RWPE2 (cell line): ENCODE data around the gene ASB5.
A peak's percentile ranks its signal among the peaks of the same experiment; 100 is the strongest.

Source experiments
- ATAC-seq: fragments of 200-7000 bp; cut with Tn5 transposase; 3 replicates; pipeline ENCODE4 v1.9.1; 2021; ENCODE audit warnings: low read depth
- DNase-seq: peaks from one replicate; pipeline ENCODE4 v3.0.0-alpha.2; 2020; ENCODE audit warnings: low spot score
- H3K27ac ChIP-seq: fragments of 450-650 bp; 2 replicates; pipeline ENCODE4 v1.5.1; 2017; ENCODE audit warnings: mild to moderate bottlenecking; ENCODE audit not compliant: poor library complexity, severe bottlenecking
- H3K27me3 ChIP-seq: fragments of 250-450 bp; sonication (Bioruptor Pico); 2 replicates; pipeline ENCODE4 v1.5.1; 2021; ENCODE audit warnings: mild to moderate bottlenecking, moderate library complexity; ENCODE audit not compliant: insufficient read depth, poor library complexity, severe bottlenecking
- H3K36me3 ChIP-seq: fragments of 250-450 bp; sonication (Bioruptor Pico); 2 replicates; pipeline ENCODE4 v1.5.1; 2020; ENCODE audit warnings: low read depth, mild to moderate bottlenecking, moderate library complexity
- H3K4me1 ChIP-seq: fragments of 250-450 bp; sonication (Bioruptor Pico); 2 replicates; pipeline ENCODE4 v1.5.1; 2021; ENCODE audit warnings: mild to moderate bottlenecking, moderate library complexity; ENCODE audit not compliant: insufficient read depth, poor library complexity, severe bottlenecking
- H3K4me3 ChIP-seq: fragments of 250-450 bp; sonication (Bioruptor Pico); 2 replicates; pipeline ENCODE4 v1.5.1; 2021; ENCODE audit warnings: mild to moderate bottlenecking, moderate library complexity; ENCODE audit not compliant: severe bottlenecking
- H3K9me3 ChIP-seq: fragments of 250-450 bp; sonication (Bioruptor Pico); 2 replicates; pipeline ENCODE4 v1.5.1; 2021; ENCODE audit warnings: mild to moderate bottlenecking, moderate library complexity; ENCODE audit not compliant: severe bottlenecking
- TF ChIP-seq, protein P1 (sequence below): fragments of 450-650 bp; IDR thresholded peaks from one replicate; pipeline ENCODE4 v1.5.1; 2017; ENCODE audit warnings: mild to moderate bottlenecking, moderate library complexity; ENCODE audit not compliant: poor library complexity, severe bottlenecking

The ASB5 gene

DNA sequence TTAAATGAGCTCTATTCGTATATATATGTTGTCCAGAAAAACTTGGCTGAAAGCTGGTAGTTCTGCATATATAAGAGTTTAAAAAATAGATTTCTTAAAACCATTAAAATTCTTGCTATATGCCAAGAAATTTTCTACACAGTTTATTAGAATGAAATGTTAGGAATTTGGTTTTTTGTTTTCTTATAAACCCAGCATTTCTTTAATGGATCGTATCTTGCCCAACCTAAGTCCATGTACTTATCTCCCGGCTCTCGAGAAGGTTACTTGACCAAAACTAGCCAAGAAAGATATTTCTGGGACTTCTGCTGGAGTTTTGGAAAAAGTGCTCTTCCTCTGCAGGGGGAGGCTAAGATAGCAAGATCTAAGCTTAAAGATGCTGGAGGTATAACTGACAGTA lies 4.7 kb upstream of the ASB5 start:
- TF ChIP-seq, protein P1, sequence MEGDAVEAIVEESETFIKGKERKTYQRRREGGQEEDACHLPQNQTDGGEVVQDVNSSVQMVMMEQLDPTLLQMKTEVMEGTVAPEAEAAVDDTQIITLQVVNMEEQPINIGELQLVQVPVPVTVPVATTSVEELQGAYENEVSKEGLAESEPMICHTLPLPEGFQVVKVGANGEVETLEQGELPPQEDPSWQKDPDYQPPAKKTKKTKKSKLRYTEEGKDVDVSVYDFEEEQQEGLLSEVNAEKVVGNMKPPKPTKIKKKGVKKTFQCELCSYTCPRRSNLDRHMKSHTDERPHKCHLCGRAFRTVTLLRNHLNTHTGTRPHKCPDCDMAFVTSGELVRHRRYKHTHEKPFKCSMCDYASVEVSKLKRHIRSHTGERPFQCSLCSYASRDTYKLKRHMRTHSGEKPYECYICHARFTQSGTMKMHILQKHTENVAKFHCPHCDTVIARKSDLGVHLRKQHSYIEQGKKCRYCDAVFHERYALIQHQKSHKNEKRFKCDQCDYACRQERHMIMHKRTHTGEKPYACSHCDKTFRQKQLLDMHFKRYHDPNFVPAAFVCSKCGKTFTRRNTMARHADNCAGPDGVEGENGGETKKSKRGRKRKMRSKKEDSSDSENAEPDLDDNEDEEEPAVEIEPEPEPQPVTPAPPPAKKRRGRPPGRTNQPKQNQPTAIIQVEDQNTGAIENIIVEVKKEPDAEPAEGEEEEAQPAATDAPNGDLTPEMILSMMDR: no peak
- ATAC-seq (no peak), DNase-seq (no peak)
- no peaks in the 10 kb centered on the region for H3K27me3 ChIP-seq
- no peaks in the 10 kb centered on the region for H3K36me3 ChIP-seq
- H3K9me3 ChIP-seq: no peaks in the 10 kb centered on the region
- H3K27ac ChIP-seq: peak overlapping the region; percentile 63
- peaks cover 33% of the 10 kb centered on the region for H3K4me1 ChIP-seq
- no peak overlapping the region for H3K4me3 ChIP-seq

DNA sequence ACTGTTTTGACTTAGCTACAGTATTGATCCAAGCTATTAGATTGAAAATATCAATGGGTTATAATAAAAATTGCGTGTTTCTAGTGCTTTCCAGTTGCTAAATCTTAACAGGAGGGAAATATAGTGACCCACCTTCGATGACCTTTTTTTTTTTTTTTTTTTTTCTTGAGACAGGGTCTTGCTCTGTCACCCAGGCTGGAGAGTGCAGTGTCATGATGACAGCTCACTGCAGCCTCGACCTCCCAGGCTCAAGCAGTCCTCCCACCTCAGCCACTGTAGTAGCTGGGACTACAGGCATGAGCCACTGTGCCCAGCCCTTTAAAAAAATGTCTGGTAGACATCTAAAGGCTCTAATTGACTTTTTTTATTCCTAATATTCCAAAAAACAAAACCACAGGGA lies 3.8 kb upstream of the ASB5 start:
- no peak for DNase-seq
- ATAC-seq: no peak
- Histone ChIP-seq H3K27ac (peak overlapping the region; percentile 98), H3K4me3 (no peak overlapping the region), H3K9me3 (no peaks in the 10 kb centered on the region), H3K27me3 (no peaks in the 10 kb centered on the region), H3K4me1 (peaks cover 33% of the 10 kb centered on the region), H3K36me3 (no peaks in the 10 kb centered on the region)
- TF ChIP-seq, protein P1: no peak

DNA sequence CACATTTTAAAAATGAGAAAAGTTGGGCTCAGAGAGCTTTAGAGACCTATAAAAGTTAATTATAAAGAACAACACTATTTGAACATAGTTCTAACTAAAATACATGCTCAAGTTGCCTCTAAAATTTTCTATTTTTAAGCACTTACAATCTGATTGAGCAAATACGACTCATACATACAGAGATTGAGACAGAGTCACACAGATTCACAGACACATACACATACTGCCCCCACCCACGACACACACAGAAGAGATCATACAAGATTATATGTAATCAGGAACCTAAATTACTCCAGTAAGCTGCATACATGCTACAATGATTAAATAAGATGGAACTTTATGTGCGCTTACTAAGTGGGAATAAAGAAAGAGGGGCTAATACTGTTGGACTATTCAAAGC lies 2.7 kb upstream of the ASB5 start:
- ATAC-seq: no peak
- TF ChIP-seq, protein P1: no peak
- H3K27me3 ChIP-seq: no peaks in the 10 kb centered on the region
- peak overlapping the region; percentile 98 for H3K27ac ChIP-seq
- H3K4me1 ChIP-seq: peaks cover 33% of the 10 kb centered on the region
- no peak overlapping the region for H3K4me3 ChIP-seq
- no peak for DNase-seq
- no peaks in the 10 kb centered on the region for H3K36me3 ChIP-seq
- H3K9me3 ChIP-seq: no peaks in the 10 kb centered on the region

DNA sequence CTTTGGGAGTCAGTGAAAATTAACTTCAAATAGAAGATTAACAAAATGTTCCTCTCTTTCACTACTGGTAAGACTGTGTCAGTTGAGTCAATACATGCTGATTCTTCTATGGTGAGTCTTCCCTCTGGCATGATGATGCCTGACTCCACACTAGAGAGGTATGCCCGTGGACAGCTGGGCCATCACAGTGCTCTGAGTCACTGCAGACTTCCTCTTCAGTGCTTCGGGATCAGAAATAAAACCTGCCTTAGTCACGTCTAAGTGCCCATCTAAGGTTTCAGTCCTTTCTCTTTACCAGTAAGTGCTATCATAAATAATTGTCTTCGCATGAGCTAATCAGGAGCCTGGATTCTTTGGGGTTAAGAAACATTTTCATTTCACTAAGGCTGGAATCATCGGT lies 1.6 kb upstream of the ASB5 start:
- H3K9me3 ChIP-seq: no peaks in the 10 kb centered on the region
- peaks cover 33% of the 10 kb centered on the region for H3K4me1 ChIP-seq
- no peaks in the 10 kb centered on the region for H3K36me3 ChIP-seq
- H3K27ac ChIP-seq: peak overlapping the region; percentile 98
- H3K27me3 ChIP-seq: no peaks in the 10 kb centered on the region
- ATAC-seq (peak; percentile 99), DNase-seq (peak; percentile 95)
- TF ChIP-seq, protein P1: no peak
- no peak overlapping the region for H3K4me3 ChIP-seq

DNA sequence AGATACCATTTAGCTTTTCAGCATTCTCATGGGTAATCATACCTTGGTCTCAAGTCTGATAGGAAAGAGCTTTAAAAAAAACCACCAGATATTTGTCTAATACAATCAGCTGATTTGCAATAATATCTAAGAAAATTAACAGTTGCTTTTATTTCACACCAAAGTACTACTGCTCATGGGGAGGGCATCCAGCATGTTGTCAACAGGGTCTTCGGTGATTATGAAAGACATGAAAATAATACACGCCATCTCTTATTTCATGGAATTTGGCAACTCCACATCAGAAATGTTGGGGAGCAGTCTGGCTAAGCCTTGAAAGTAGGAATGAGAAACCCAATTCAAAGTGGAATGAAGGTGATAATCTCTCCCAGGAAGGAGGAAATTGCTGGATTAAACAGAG lies 3.0 kb downstream of the ASB5 start:
- ATAC-seq: no peak
- Histone ChIP-seq H3K27me3 (no peaks in the 10 kb centered on the region), H3K9me3 (no peaks in the 10 kb centered on the region), H3K27ac (no peak overlapping the region), H3K4me1 (peaks cover 8% of the 10 kb centered on the region), H3K4me3 (no peak overlapping the region), H3K36me3 (no peaks in the 10 kb centered on the region)
- no peak for DNase-seq
- TF ChIP-seq, protein P1: no peak
